Activated T-cell treated with anti-CD3 and anti-CD28 coated beads, Interleukin-2, amount 50 U/mL, for 1 hour (primary cell): ENCODE results near the gene CDC14B.
"Not testable (repeated sequence)": the region's sequence is repeated elsewhere in the genome, so short reads cannot be mapped to it uniquely, and the experiment has no call there.

Source experiments
- DNase-seq: peaks from one replicate; pipeline ENCODE4 v3.0.0-alpha.2; 2020

Gene CDC14B

GRCh38 chr9:96621618-96622017 lies 2.0 kb upstream of the CDC14B start:
- DNase-seq, result no peak

- DNase-seq, result no peak
Measured at GRCh38 chr9:96620832-96621269, 1.2 kb upstream of the CDC14B start.

GRCh38 chr9:96620181-96620514 lies 505 bp upstream of the CDC14B start:
- no peak for DNase-seq

DNA sequence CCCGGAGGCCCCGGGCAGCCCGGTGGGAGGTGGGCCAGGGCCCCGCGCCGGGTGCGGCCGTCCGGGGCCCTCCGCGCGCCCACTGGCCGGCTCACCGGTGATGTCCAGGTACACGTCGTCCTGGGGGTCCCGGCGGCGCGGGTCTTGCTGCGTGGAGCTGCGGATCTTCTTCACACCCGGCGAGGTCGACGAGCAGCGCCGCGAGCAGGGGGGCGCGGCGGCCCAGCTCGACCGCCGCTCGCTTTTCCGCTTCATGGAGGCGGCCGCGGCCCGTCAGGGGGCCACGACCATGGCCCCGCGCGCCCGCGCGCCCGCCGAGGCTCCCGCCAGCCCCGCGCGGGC lies 548 bp downstream of the CDC14B start:
- no peak for DNase-seq

- peak; percentile 43 for DNase-seq
Measured at GRCh38 chr9:96618209-96619123, 1.2 kb downstream of the CDC14B start.

DNA sequence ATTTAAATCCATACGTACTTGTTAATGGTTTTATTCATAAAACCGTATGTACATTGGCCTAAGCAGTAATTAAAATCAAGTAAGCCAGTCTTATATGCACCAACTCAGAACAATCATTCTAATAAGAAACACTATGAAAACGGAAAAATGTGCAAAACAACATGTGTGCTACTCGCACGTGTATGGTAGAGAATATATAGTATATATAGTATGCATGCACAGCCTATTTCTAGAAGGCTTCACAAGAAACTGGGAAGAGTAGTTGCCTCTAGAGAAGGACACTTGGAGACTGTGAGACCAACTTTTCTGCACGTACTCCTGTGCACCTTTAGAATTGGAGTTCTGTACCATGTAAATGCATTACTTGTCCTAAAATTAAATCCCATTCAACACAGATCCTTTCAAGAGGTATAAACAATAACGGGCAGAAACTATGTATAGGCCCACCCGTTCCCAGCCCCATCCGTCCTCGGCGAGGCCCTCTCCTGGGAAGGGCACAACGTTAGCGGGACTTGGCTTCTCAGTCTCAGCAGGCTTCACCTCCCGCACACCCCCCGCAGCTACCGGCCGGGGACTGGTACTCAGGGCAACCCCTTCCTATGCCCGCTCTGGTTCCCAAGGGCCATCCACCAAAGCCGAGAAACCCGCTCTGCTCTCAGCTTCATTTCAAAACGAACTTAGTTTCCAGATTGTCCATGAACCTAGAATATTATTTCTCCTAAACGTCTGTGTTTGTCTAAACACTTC lies 2.0 kb downstream of the CDC14B start:
- DNase-seq, result no peak

DNA sequence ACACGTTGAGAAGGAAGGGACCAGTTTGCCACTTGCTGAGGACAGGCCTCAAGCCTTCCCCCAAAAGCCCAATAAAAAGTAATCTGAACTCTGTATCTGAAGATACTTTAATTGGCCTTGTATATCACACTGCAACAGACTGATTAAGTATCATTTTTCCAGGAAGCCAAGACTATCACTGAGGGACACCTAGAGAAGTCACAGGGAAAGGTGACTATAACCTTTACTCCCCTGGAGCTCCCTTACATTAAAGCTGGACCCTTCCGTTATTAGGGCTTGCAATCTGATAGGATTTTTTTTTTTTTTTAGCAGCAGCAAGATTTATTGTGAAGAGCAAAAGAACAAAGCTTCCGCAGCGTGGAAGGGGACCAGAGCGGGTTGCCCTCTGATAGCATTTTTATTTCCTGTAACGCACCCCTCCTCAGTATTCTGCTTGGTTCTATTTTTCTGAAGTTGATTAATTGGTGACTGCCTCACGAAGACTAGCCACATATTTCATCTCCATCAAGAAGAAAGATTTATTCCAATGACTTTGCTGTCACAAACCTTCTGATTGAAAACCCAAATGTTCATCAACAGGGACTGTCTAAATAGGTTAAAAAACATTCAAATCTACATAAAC lies 2.7 kb downstream of the CDC14B start:
- no peak for DNase-seq

DNA sequence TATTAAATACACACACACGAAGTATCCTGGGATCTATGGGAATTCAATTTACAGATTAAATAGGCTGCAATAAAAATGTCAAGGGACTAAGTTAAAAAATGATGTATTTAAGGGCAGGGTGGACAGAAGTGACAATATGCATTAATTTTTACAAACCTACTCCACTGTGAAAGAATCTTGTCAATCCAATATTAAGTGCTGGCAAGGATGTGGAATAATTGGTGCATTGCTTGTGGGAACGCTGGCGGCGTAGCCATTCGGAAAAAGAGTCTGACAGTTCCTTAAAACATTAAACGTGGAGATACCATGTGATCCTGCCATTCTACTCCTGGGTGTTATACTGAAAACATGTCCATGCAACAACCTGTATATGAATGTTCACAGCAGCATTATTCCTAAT lies 4.2 kb downstream of the CDC14B start:
- no peak for DNase-seq

GRCh38 chr9:96614664-96615063 lies 5.0 kb downstream of the CDC14B start:
- DNase-seq, result not testable (repeated sequence)

DNA sequence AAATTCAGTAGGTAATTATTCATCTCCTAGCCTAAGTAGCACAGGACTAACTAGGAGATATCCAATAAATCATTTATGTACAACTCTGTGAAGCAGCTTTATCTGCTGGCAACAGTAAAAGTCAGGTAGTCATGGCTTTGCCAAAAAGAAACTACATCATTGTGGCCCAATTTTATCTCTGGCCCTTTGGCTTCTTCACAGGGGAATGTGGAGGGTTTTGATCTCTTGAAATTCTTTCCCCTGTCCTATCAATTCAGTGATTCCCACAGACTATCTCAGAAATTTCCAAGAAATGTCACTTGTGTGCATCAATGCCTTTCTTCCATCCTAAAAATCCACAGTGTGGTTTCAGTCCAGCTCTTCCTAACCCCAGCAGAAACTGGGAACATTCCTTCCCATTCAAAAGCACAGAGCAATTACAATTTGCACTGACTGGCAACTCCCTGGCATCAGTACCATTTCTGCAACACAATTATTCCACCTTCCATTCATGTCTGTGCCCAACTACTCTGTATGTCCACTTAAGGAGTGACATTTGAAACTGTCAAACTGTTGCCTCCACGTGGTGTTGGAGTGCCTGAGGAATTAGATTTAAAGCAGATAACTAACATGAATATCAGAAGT lies 6.6 kb downstream of the CDC14B start:
- no peak for DNase-seq

DNA sequence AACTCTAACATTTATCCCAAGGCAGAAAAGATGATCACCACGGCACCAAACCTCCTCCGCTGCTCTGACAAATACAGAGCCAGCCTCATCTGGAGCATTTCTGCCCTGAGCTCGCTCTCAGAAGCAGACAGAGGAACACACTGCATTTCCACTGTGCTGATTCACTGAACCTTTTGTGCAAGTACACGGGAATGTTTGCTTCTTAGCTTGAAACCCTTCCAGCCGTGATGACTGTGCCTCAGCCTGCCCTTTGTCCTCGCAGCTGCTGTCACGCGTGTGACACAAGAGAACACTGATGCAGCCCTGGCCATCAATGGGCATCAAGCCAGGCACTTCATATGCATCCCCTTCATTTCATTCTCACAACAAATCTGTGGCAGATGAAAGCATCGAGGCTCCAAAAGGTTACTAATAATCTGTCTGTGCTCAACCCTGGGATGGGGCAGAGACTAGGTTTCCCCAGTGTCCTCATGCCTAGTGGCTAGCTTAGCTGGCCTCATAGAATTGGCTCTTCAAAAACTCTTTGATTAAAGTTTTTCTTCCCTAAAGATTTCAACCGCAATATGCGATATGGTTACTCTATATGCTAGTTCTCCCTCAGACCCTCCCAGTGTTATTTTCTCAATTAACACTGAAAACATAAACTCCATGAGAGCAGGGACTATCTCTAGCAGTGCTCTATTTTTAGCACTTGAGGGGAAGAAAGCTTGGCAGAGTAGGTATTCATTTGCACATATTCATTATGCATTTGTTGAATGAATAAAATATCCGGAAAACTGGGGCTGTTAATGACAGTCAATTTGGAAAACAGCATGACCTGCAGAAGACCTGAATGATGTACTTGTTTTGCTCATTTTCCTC lies 7.3 kb downstream of the CDC14B start:
- DNase-seq, result no peak

- no peak for DNase-seq
Measured at GRCh38 chr9:96611302-96611701, 8.3 kb downstream of the CDC14B start.

DNA sequence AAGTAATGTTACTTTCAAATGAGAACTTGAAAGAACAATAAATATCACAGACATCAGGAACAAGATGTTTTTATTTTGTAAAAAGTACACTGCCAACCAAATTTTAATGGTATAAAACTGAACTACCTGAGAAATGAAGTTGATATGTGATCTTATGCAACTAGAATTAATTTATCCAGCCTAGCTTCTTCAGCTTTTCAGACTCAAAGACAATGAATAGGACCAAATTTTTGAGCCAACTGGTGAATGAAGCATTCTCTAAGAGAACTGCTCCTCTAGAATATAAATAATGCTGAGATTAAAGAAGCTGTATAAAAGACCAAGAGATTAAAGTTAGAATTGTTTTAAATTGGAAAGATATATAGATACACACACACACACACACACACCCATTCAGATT lies 9.9 kb downstream of the CDC14B start:
- DNase-seq, result no peak

DNA sequence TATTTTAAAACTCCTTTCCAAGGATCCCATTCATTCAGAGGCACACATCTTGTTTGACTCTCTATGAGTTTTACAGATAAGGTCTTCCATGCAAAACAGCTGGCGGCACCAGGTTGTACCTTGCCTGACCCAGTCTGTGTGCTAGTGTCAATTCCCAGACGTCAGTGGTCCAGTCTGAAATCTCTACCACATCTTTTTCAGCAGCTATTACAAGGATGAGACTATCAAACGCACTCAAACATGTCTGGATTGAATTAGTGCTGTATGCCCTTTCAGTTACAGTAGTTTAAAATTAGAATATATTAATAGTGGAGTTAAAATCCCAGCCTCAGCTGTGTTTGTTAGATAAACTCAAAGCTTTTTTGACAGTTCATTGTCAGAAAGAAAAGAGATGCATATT lies 11.7 kb downstream of the CDC14B start:
- DNase-seq, result no peak

DNA sequence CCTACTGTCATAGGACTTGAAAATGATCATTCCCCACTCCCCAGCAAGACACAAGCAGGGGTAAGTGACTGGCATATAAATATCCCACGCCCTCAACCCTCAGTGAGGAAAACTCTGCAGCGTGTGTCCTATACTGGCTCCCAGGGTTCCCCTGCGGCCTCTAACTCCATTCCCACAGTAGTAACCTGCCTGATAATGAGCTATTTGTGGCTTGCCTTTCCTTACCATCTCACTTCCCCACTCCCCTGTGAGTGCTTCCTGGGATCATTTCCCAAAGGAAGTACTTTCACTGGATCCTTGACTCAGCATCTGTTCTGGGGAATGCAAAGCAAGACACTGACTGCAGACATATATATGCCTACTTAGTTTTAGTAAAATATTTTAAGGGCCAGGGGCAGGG lies 14.3 kb downstream of the CDC14B start:
- DNase-seq, result no peak

DNA sequence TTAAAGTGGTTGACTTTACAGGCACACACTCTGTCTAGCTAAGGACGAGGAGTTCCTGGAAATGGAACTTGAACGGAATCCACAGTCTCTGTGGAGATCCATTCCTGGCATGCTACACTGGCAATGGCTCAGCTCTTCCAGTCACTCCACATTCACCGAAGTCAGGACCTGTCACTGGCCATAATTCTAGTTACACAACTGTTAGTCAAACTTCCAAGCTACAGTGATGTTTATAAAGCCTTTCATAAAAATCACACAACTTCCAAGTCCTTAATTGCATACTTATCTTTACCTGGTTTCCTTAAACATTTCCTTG lies 15.7 kb downstream of the CDC14B start:
- DNase-seq, result no peak

GRCh38 chr9:96603305-96604003 lies 16.2 kb downstream of the CDC14B start:
- no peak for DNase-seq

- no peak for DNase-seq
Measured at GRCh38 chr9:96599298-96599697, 20.3 kb downstream of the CDC14B start.

DNA sequence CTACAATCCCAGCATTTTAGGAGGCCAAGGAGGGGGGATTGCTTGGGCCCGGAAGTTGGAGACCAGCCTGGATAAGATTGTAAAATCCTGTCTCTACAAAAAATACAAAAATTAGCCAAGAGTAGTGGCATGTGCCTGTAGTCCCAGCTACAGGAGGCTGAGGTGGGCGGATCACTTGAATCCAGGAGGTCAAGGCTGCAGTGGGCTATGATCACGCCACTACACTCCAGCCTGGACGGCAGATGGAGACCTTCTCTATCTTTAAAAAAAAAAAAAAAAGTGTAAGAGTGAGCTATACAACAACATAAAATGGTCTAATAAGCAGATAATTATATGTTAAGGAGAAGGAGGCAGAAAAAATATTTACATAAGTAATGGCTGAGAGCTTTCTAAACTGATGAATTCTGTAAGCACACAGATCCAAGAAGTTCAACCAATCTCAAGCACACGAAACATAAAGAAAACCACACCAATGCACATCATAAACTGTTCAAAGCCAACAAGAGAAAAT lies 23.0 kb downstream of the CDC14B start:
- no peak for DNase-seq

GRCh38 chr9:96587338-96588315 lies 32.0 kb downstream of the CDC14B start:
- no peak for DNase-seq

DNA sequence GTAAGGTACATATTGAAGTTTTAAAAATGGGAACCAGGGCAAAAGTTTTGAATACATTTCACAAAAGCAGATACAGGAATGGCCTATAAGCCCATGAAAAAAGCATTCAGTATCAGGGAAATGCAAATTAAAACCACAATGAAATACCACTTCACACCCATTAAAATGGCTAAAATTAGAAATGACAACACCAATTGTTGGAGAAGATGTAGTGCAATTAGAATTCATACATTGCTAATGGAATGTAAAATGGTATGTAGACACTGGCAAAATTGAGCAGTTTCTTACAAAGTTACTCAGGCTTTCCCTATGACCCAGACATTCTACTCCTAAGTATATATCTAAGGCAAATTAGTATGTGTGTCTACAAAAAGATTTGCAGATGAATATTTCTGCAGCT lies 34.2 kb downstream of the CDC14B start:
- no peak for DNase-seq
